Left ventricle myocardium inferior (tissue), 1 donor: ENCODE data around the gene CYP46A1. TPM values are rescaled to one million over a fixed set of nuclear protein-coding genes. Genes with fewer than 3 reads are reported as not detected.

Source experiments
- DNase-seq: peaks from one replicate; pipeline ENCODE4 v3.0.0-alpha.2; 2020
- H3K27ac ChIP-seq: fragments of 200-600 bp; replicated peaks from 2 replicates; pipeline ENCODE4 v1.8.0; 2021
- H3K27me3 ChIP-seq: fragments of 200-600 bp; 2 replicates; pipeline ENCODE4 v1.8.0; 2021; ENCODE audit warnings: low read depth
- H3K36me3 ChIP-seq: fragments of 200-600 bp; 2 replicates; pipeline ENCODE4 v1.8.0; 2021
- H3K4me1 ChIP-seq: fragments of 200-600 bp; 2 replicates; pipeline ENCODE4 v1.8.0; 2021
- H3K4me3 ChIP-seq: fragments of 200-600 bp; 2 replicates; pipeline ENCODE4 v1.8.0; 2021; ENCODE audit warnings: mild to moderate bottlenecking, moderate library complexity
- H3K9me3 ChIP-seq: fragments of 200-600 bp; replicated peaks from 2 replicates; pipeline ENCODE4 v1.8.0; 2021
- intact Hi-C: fragments of 100-400 bp; cut with micrococcal nuclease; formaldehyde crosslinking; loops from one replicate; pipeline ENCODE4 v1.11.0; 2022
- total RNA-seq: library from RNA; stranded (reverse); fragmentation: NEBNext Ultra II Directional; extraction: Animal tissue kit (Norgen Biotek cat#: 25700); gene quantifications from one replicate; pipeline ENCODE4 v1.2.1, GENCODE V29; 2021
- TF ChIP-seq, protein P1 (sequence below): fragments of 200-600 bp; IDR thresholded peaks from 2 replicates; pipeline ENCODE4 v1.8.0; 2021; ENCODE audit warnings: antibody characterized with exemption, mild to moderate bottlenecking, borderline replicate concordance
- donor health status: DM: no; HTN: yes; CAD: no; lungs with severe emphysema.

Gene CYP46A1
- total RNA-seq, 1 donor from 2014 or later: 4.2 TPM

DNA sequence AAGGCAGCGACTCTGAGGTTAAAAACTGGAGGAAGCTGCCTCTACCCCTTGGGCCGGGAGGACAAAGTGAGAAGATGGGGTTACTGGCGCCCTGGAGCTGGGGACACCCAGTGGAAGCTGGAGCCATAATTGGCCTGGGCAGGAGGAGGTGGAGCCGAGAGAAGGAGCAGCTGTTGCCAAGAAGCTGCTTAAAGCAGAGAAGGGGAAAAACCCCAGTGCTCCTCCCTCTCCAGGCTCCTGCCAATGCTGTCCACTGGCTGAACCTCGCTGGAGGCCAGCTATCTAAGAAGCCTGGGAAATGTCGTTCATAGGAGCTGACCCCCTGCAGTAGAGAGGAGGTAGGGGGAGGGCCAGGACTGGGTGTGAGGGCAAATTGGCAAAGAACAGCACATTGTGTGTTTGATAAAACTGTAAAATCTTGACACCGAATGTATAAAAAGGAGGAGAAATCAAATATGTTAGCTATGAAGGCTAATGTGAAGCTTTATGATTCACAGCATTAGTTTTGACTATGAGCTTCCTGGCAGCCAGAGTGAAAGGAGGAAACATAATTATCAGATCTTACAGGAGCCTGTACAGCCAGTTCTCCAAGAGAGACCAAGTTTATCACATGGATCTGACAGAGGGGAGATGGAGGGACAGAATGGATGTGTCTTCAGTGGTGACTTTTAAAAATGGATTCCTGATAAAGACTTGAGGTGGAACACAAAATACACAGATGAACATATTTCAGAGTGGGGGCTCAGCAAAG is 29.7 kb upstream of the CYP46A1 start:
- Histone ChIP-seq H3K27ac (no peak overlapping the region), H3K27me3 (peaks cover 37% of the 10 kb centered on the region), H3K4me1 (peaks cover 2% of the 10 kb centered on the region), H3K36me3 (no peaks in the 10 kb centered on the region), H3K4me3 (no peak overlapping the region), H3K9me3 (no peaks in the 10 kb centered on the region)
- intact Hi-C loops: no loop called here
- TF ChIP-seq, protein P1, sequence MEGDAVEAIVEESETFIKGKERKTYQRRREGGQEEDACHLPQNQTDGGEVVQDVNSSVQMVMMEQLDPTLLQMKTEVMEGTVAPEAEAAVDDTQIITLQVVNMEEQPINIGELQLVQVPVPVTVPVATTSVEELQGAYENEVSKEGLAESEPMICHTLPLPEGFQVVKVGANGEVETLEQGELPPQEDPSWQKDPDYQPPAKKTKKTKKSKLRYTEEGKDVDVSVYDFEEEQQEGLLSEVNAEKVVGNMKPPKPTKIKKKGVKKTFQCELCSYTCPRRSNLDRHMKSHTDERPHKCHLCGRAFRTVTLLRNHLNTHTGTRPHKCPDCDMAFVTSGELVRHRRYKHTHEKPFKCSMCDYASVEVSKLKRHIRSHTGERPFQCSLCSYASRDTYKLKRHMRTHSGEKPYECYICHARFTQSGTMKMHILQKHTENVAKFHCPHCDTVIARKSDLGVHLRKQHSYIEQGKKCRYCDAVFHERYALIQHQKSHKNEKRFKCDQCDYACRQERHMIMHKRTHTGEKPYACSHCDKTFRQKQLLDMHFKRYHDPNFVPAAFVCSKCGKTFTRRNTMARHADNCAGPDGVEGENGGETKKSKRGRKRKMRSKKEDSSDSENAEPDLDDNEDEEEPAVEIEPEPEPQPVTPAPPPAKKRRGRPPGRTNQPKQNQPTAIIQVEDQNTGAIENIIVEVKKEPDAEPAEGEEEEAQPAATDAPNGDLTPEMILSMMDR: no peak
- DNase-seq: peak; percentile 39

- Histone ChIP-seq H3K4me1 (peaks cover 5% of the 10 kb centered on the region), H3K27me3 (peaks cover 48% of the 10 kb centered on the region), H3K27ac (no peak overlapping the region), H3K36me3 (no peaks in the 10 kb centered on the region), H3K4me3 (no peak overlapping the region), H3K9me3 (no peaks in the 10 kb centered on the region)
- TF ChIP-seq, protein P1: no peak
- DNase-seq: no peak
- intact Hi-C loops: no loop called here
Measured at GRCh38 chr14:99655521-99655920, 28.6 kb upstream of the CYP46A1 start.

- H3K4me1 ChIP-seq: peaks cover 5% of the 10 kb centered on the region
- no peak for DNase-seq
- peaks cover 55% of the 10 kb centered on the region for H3K27me3 ChIP-seq
- no peak overlapping the region for H3K27ac ChIP-seq
- intact Hi-C loops: no loop called here
- H3K4me3 ChIP-seq: no peak overlapping the region
- no peaks in the 10 kb centered on the region for H3K9me3 ChIP-seq
- TF ChIP-seq, protein P1: no peak
- no peaks in the 10 kb centered on the region for H3K36me3 ChIP-seq
Measured at GRCh38 chr14:99656171-99656570, 27.9 kb upstream of the CYP46A1 start.

DNA sequence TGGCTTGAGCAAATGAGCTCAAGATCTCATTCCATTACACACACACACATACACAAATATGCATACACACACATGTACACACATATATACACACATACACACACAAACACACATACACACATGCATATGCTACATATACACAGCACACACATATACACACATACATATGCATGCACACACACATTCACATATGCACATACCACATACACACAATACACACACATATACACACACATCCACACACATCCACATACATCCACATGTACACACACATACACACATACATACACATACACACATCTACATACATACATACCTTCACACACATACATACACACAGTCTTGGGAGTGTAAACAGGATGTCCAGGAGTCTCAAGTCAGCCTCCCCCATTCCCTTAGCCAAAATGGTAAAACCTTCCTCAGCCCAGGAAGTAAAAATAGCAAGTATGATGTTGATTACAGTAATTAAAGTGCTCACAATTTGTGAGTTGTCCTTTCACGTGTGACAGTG is 26.4 kb upstream of the CYP46A1 start:
- peaks cover 67% of the 10 kb centered on the region for H3K27me3 ChIP-seq
- DNase-seq: no peak
- H3K36me3 ChIP-seq: no peaks in the 10 kb centered on the region
- TF ChIP-seq, protein P1: no peak
- H3K9me3 ChIP-seq: no peaks in the 10 kb centered on the region
- no peak overlapping the region for H3K4me3 ChIP-seq
- intact Hi-C loops: no loop called here
- H3K27ac ChIP-seq: no peak overlapping the region
- H3K4me1 ChIP-seq: peaks cover 5% of the 10 kb centered on the region

- Histone ChIP-seq H3K27me3 (peaks cover 67% of the 10 kb centered on the region), H3K4me3 (no peak overlapping the region), H3K36me3 (no peaks in the 10 kb centered on the region), H3K27ac (no peak overlapping the region), H3K9me3 (no peaks in the 10 kb centered on the region), H3K4me1 (peaks cover 5% of the 10 kb centered on the region)
- DNase-seq: no peak
- TF ChIP-seq, protein P1: no peak
- intact Hi-C loops: no loop called here
Measured at GRCh38 chr14:99658218-99658845, 25.8 kb upstream of the CYP46A1 start.
